ENCODE results near the gene PSMD5. TPM values are rescaled to one million over a fixed set of nuclear protein-coding genes. Genes with fewer than 3 reads are reported as not detected.

The PSMD5 gene
- total and polyA plus RNA-seq, 2 of the 4 experiments (the other 2 are of a cell fraction), result 25.6 to 26.1 TPM

GRCh38 chr9:120875954-120876841 is 33.5 kb upstream of the PSMD5 start:
- peak; percentile 85 for DNase-seq

More at GRCh38 chr9:120875954-120876841, 33.5 kb upstream of the PSMD5 start:
- CTCF ChIA-PET, result no interaction called here
- in situ Hi-C loops (cut with MboI; ENCODE audit: low sequenced_read_pairs) (no loop called here), intact Hi-C loops (cut with micrococcal nuclease) (loop anchor here (2.0 to 5.0 kb wide), 2 partner anchors 109 to 196 kb away; partner anchors contain the start of gene CNTRL), dilution Hi-C loops (cut with HindIII; ENCODE audit: low sequenced_read_pairs, unreplicated experiment) (no loop called here)
- peak overlapping the region; percentile 46; the same call in 1 of the 3 replicates for H2BK15ac ChIP-seq (ENCODE audit: low read depth, low read length)
- peak overlapping the region; percentile 93 for H3K56ac ChIP-seq (ENCODE audit: extremely low read depth, insufficient read depth, low read length)
- peak overlapping the region; percentile 99 for H2AK9ac ChIP-seq (replicated peaks; ENCODE audit: low read depth, low read length, poor library complexity)
- WGBS, 2 experiments (ENCODE audit: extremely low coverage in 2 of 2, insufficient read length in 1 of 2), result no CpG with 5 or more reads among the region's 65 CpGs
- POLR2A ChIA-PET (ENCODE audit: unreplicated experiment), result no interaction called here
- peak overlapping the region; percentile 80 for H3K18ac ChIP-seq (ENCODE audit: low read depth, low read length)
- no peak overlapping the region for H2BK20ac ChIP-seq (ENCODE audit: low read depth, low read length)
- peak overlapping the region; percentile 86 for H2BK120ac ChIP-seq (ENCODE audit: low read depth, low read length)
- peak overlapping the region; percentile 76 for H3K27ac ChIP-seq (ENCODE audit: insufficient read depth, low read length)
- peaks cover 14% of the 10 kb centered on the region for H3K36me3 ChIP-seq (ENCODE audit: control insufficient read depth, insufficient read depth, low read length)
- 0 out of 2 replicates have a peak, but pooled peaks have one; percentile 14 for TF ChIP-seq BHLHE40 (IDR thresholded peaks at IDR 0.05; ENCODE audit: low read depth, low read length)
- peak; percentile 87 for TF ChIP-seq MAZ (IDR thresholded peaks at IDR 0.05; ENCODE audit: borderline replicate concordance, low read depth, low read length)
- no peak for TF ChIP-seq RFX5 (IDR thresholded peaks at IDR 0.05; ENCODE audit: low read depth, low read length)
- no peak for TF ChIP-seq CHD1 (IDR thresholded peaks at IDR 0.05; ENCODE audit: low read depth, low read length)
- TF ChIP-seq FOS (IDR thresholded peaks at IDR 0.05; ENCODE audit: low read depth, low read length), result peak; percentile 67
- peak overlapping the region; percentile 77 to 96 for H4K8ac ChIP-seq (ENCODE audit: low read depth in 2 of 2, low read length in 2 of 2)
- H3K27me3 ChIP-seq (ENCODE audit: control insufficient read depth, insufficient read depth, low read length), result no peaks in the 10 kb centered on the region
- peak overlapping the region; percentile 80 for H3K4me2 ChIP-seq (ENCODE audit: low read depth, low read length)
- H2AK5ac ChIP-seq (ENCODE audit: low read depth, low read length), result peak overlapping the region; percentile 99
- peak overlapping the region; percentile 59 for H3K4me3 ChIP-seq (ENCODE audit: insufficient read depth, low read depth, low read length)
- peak overlapping the region; percentile 98 for H3K23ac ChIP-seq (ENCODE audit: low read depth, low read length)
- peak overlapping the region; percentile 95 for H4K91ac ChIP-seq (ENCODE audit: insufficient read depth, low read depth, low read length)
- H2BK5ac ChIP-seq (ENCODE audit: low read depth, low read length, poor library complexity, severe bottlenecking), result peak overlapping the region; percentile 90
- ATAC-seq (ENCODE audit: low read depth), result peak; percentile 72
- H3K9ac ChIP-seq (ENCODE audit: low read depth, low read length), result peak overlapping the region; percentile 75
- H4K5ac ChIP-seq (ENCODE audit: low read depth, low read length), result peak overlapping the region; percentile 44
- peak overlapping the region; percentile 88 for H2AFZ ChIP-seq (replicated peaks; ENCODE audit: low read length, poor library complexity)
- peaks cover 19 to 45% of the 10 kb centered on the region in 2 experiments for H3K79me1 ChIP-seq (ENCODE audit: low read depth in 1 of 2, low read length in 2 of 2)
- H3K14ac ChIP-seq (replicated peaks; ENCODE audit: low read depth, low read length), result peak overlapping the region; percentile 98
- H3K9me1 ChIP-seq (ENCODE audit: insufficient read depth, low read length), result peaks cover 25% of the 10 kb centered on the region; the same call in 1 of the 2 replicates
- peaks cover 15% of the 10 kb centered on the region for H3K4me1 ChIP-seq (ENCODE audit: control insufficient read depth, insufficient read depth, low read length)
- no peaks in the 10 kb centered on the region for H4K20me1 ChIP-seq (ENCODE audit: insufficient read depth, low read length)
- H3K4ac ChIP-seq (ENCODE audit: low read depth, low read length), result peak overlapping the region; percentile 99
- no peaks in the 10 kb centered on the region for H3K9me3 ChIP-seq (ENCODE audit: control insufficient read depth, insufficient read depth, low read length)
- BruUV-seq (replicated peaks), result no TSS peak

Data from IMR-90 (cell line).